Hepatocyte (in vitro differentiated cells): ENCODE measurements around the gene PHF20. TPM values are rescaled to one million over a fixed set of nuclear protein-coding genes. Genes with fewer than 3 reads are reported as not detected.
"Not testable (repeated sequence)": the region's sequence is repeated elsewhere in the genome, so short reads cannot be mapped to it uniquely, and the experiment has no call there.

Experiments
- DNase-seq: peaks from one replicate; pipeline ENCODE4 v3.0.0-alpha.2; 2016; ENCODE audit warnings: low spot score
- H2AFZ ChIP-seq: fragments of 200-600 bp; sonication (generic); 2 replicates; pipeline ENCODE4 v1.6.0; 2016; ENCODE audit warnings: antibody characterized with exemption, mild to moderate bottlenecking
- H3K27ac ChIP-seq: fragments of 200-600 bp; sonication (generic); 2 replicates; pipeline ENCODE4 v1.5.1; 2016; ENCODE audit warnings: mild to moderate bottlenecking
- H3K27me3 ChIP-seq: fragments of 200-600 bp; sonication (generic); 2 replicates; pipeline ENCODE4 v1.6.1; 2016
- H3K36me3 ChIP-seq: fragments of 200-600 bp; sonication (generic); replicated peaks from 2 replicates; pipeline ENCODE4 v1.5.1; 2016; ENCODE audit warnings: low read depth; ENCODE audit not compliant: insufficient read depth
- H3K4me1 ChIP-seq: fragments of 200-600 bp; sonication (generic); 2 replicates; pipeline ENCODE4 v1.5.1; 2016; ENCODE audit warnings: mild to moderate bottlenecking, moderate library complexity; ENCODE audit not compliant: insufficient read depth
- H3K4me2 ChIP-seq: fragments of 200-600 bp; sonication (generic); 2 replicates; pipeline ENCODE4 v1.6.0; 2016
- H3K4me3 ChIP-seq: fragments of 200-600 bp; sonication (generic); 2 replicates; pipeline ENCODE4 v1.5.1; 2016; ENCODE audit warnings: mild to moderate bottlenecking
- H3K79me2 ChIP-seq: fragments of 200-600 bp; sonication (generic); 2 replicates; pipeline ENCODE4 v1.6.0; 2017; ENCODE audit warnings: mild to moderate bottlenecking
- H3K9me2 ChIP-seq: fragments of 200-600 bp; sonication (generic); replicated peaks from 2 replicates; pipeline ENCODE4 v1.6.0; 2017; ENCODE audit warnings: mild to moderate bottlenecking; ENCODE audit not compliant: insufficient read depth
- H3K9me3 ChIP-seq: fragments of 200-600 bp; sonication (generic); 2 replicates; pipeline ENCODE4 v1.5.1; 2016; ENCODE audit warnings: low read depth, mild to moderate bottlenecking
- H4K20me1 ChIP-seq: fragments of 200-600 bp; sonication (generic); 2 replicates; pipeline ENCODE4 v1.6.0; 2016; ENCODE audit warnings: mild to moderate bottlenecking; ENCODE audit not compliant: insufficient read depth, poor library complexity, severe bottlenecking
- CTCF ChIP-seq: fragments of 200-600 bp; sonication (generic); IDR thresholded peaks from 2 replicates; pipeline ENCODE4 v1.5.1; 2016; ENCODE audit warnings: antibody characterized with exemption, mild to moderate bottlenecking; ENCODE audit not compliant: poor library complexity
- EZH2 ChIP-seq: fragments of 200-600 bp; sonication (generic); IDR thresholded peaks from 2 replicates; pipeline ENCODE4 v1.6.1; 2016; ENCODE audit warnings: antibody characterized with exemption, mild to moderate bottlenecking, borderline replicate concordance
- EZH2phosphoT487 ChIP-seq: fragments of 200-600 bp; sonication (generic); IDR thresholded peaks from one replicate; pipeline ENCODE4 v1.6.1; 2018; ENCODE audit warnings: antibody characterized with exemption, mild to moderate bottlenecking, low read depth, moderate library complexity; ENCODE audit not compliant: unreplicated experiment, severe bottlenecking
- WGBS: methylation state at CpG from one replicate; pipeline ENCODE4 v1.1.6; 2016; ENCODE audit warnings: low lambda C conversion rate; ENCODE audit errors: missing lambda C conversion rate; 5-methylcytosine and 5-hydroxymethylcytosine counted together
- polyA plus RNA-seq: library from polyadenylated mRNA; unstranded; fragments of >200 nt; fragmentation: Nextera tagmentation; extraction: Ambion mirVana; gene quantifications from 2 replicates; pipeline ENCODE4 v1.2.1, GENCODE V29; 2016
- total RNA-seq: library from RNA; depleted of rRNA; stranded (reverse); fragments of >200 nt; gene quantifications from 2 replicates; pipeline ENCODE4 v1.2.3, GENCODE V29; 2014

PHF20 gene
- total and polyA plus RNA-seq, 2 experiments from 2014 or later, result 24.0 to 24.2 TPM

DNA sequence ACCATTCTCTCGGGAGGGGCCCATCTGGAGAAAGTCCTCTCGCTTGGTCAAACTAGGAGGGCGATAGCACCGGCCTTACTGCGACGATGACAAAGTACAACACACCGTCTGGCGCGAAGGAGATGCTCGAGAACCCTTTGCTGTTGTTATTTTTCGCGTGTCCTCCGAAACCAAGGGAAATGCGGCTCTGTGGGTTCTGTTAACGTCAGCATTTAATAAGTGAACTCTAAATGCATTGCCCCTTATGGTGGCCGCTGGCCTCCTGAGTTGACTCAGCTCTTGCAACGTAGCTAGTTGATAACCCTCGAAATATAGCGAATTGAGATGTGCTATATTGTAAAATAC is 183.1 kb downstream of the PHF20 start:
- peak overlapping the region; percentile 78 for H3K4me2 ChIP-seq
- H3K4me3 ChIP-seq, result peak overlapping the region; percentile 54
- TF ChIP-seq EZH2phosphoT487 (no peak), EZH2 (no peak), CTCF (no peak)
- H3K9me3 ChIP-seq, result no peaks in the 10 kb centered on the region
- H3K27ac ChIP-seq, result peak overlapping the region; percentile 90
- H2AFZ ChIP-seq, result peak overlapping the region; percentile 75
- no peaks in the 10 kb centered on the region for H3K27me3 ChIP-seq
- H3K79me2 ChIP-seq, result peaks cover 37% of the 10 kb centered on the region
- peaks cover 17% of the 10 kb centered on the region for H3K4me1 ChIP-seq
- no peaks in the 10 kb centered on the region for H3K9me2 ChIP-seq
- H4K20me1 ChIP-seq, result no peaks in the 10 kb centered on the region
- DNase-seq, result no peak
- 6% methylated on average over 19 of the region's 19 CpGs for WGBS
- H3K36me3 ChIP-seq, result no peaks in the 10 kb centered on the region

DNA sequence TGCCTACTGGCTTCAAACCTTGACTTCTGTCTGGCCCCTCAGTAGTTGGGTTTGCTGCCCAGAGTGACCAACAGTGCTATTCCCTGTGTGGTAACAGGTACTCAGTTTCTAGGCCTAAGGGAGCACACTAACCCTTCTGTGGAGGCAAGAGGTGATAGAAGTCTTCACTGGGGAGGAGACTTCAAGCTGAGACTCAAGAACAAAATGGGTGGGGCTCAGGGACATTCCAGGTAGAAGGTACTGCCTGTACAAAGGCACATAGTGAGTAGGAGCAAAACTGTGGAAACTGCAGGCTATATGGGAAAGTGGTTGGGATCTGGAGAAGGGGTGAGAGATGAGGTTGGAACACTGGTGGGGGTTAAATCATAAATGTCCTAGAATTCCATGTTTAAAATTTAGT is 184.8 kb downstream of the PHF20 start:
- Histone ChIP-seq H3K36me3 (no peaks in the 10 kb centered on the region), H3K27ac (no peak overlapping the region), H3K27me3 (no peaks in the 10 kb centered on the region), H4K20me1 (no peaks in the 10 kb centered on the region), H3K79me2 (peaks cover 20% of the 10 kb centered on the region), H2AFZ (no peak overlapping the region), H3K4me3 (no peak overlapping the region), H3K9me3 (no peaks in the 10 kb centered on the region), H3K4me1 (peaks cover 17% of the 10 kb centered on the region), H3K4me2 (no peak overlapping the region), H3K9me2 (no peaks in the 10 kb centered on the region)
- TF ChIP-seq EZH2, result no peak
- TF ChIP-seq CTCF, result no peak
- peak; percentile 31 for DNase-seq

DNA sequence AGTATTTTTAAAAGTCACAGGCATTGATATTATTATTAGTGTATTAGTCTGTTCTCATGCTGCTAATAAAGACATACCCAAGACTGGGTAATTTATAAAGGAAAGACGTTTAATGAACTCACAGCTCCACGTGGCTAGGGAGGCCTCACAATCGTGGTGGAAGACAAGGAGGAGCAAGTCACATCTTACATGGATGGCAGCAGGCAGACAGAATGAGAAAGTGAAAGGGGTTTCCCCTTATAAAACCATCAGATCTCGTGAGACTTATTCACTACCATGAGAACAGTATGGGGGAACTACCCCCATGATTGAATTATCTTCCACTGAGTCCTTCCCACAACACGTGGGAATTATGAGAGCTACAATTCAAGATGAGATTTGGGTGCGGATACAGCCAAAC is 187.5 kb downstream of the PHF20 start:
- not testable (repeated sequence) for H3K9me2 ChIP-seq, H4K20me1 ChIP-seq, H3K4me2 ChIP-seq, H3K9me3 ChIP-seq, H3K27ac ChIP-seq, H3K4me3 ChIP-seq, H3K4me1 ChIP-seq, H2AFZ ChIP-seq, H3K79me2 ChIP-seq, DNase-seq, H3K36me3 ChIP-seq, H3K27me3 ChIP-seq
- WGBS, result 84% methylated on average over 6 of the region's 6 CpGs

DNA sequence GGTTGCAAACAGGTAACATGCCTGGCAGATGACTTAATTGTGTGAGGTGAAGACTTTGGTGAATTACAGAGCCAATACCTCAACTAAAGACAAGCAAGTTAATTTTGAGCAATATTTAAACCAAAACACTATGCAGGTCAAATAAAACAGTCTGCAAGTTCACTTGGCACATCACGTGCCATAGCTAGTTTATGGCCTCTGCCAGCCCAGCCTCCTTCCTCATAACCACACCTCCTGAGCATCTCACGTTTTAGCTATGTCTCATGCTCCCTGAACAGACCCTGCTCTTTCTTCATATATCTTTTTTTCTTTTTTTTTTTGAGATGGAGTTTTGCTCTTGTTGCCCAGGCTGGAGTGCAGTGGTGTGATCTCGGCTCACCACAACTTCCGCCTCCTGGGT is 192.1 kb downstream of the PHF20 start:
- 89% methylated on average over 4 of the region's 4 CpGs for WGBS
- no peak overlapping the region for H3K4me2 ChIP-seq
- no peak for TF ChIP-seq EZH2
- no peaks in the 10 kb centered on the region for H3K9me3 ChIP-seq
- no peaks in the 10 kb centered on the region for H3K9me2 ChIP-seq
- no peak overlapping the region for H2AFZ ChIP-seq
- H4K20me1 ChIP-seq, result no peaks in the 10 kb centered on the region
- no peak for DNase-seq
- no peaks in the 10 kb centered on the region for H3K36me3 ChIP-seq
- H3K4me3 ChIP-seq, result no peak overlapping the region
- no peak overlapping the region for H3K27ac ChIP-seq
- no peaks in the 10 kb centered on the region for H3K27me3 ChIP-seq
- no peaks in the 10 kb centered on the region for H3K79me2 ChIP-seq
- H3K4me1 ChIP-seq, result no peaks in the 10 kb centered on the region
